ENCODE measurements around the gene DUSP28.

The DUSP28 gene

DNA sequence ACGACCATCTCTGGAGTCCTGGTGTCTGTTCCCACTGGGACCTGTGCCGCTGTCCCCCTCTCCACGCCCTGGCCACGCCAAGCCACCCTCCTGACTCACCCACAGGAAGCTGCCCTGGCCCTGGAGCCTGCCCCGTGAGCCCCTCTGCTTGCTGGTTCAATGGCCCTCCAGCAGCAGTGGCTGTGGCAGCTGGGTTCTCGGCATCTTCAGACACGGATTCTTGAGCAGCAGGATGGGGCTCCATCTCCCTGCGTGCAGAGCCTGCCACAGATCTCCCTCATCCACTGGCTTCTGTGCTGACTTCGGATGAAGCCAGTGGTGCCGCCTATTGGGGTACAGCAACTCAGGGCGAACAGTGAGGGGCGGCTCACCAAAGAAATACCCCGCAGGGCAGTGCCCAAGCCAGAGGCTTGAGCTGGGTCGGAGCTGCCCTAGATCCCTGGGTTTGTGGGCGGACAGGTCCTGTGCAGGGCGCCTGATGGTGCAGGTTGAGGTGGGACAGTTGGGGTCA, 40.3 kb downstream of the DUSP28 start:
- ChIA-PET CTCF (interaction anchor here (0.5 kb wide), 1 partner anchor 20 kb away, joined by 3 read pairs; no protein-coding TSS in a partner anchor), POLR2A (interaction anchor here (4.5 kb wide), 1 partner anchor 13 kb away, joined by 14 read pairs; the partner anchor contains the start of gene CAPN10)
- Histone ChIP-seq H3K36me3 (ENCODE audit: control insufficient read depth in 2 of 2, insufficient read depth in 1 of 2, low read length in 2 of 2) (peaks cover 0 to 51% of the 10 kb centered on the region in 2 experiments; a peak in 2 of 3 replicates), H3K9me3 (ENCODE audit: control insufficient read depth, insufficient read depth, low read depth, low read length) (no peaks in the 10 kb centered on the region), H3K27ac (ENCODE audit: extremely low read depth, low read depth, low read length) (no peak overlapping the region), H3K4me1 (ENCODE audit: control insufficient read depth, insufficient read depth, low read length) (no peaks in the 10 kb centered on the region; the same call in 1 of the 2 replicates), H3K4me3 (ENCODE audit: low read depth, low read length) (no peak overlapping the region)
- TF ChIP-seq ZNF521 (tag by site-specific recombination; IDR thresholded peaks at IDR 0.05) (no peak), ZNF266 (tag by site-specific recombination; IDR thresholded peaks at IDR 0.05; ENCODE audit: low read depth) (no peak), ZNF132 (tag by site-specific recombination; IDR thresholded peaks at IDR 0.05; ENCODE audit: borderline replicate concordance) (no peak), ZNF366 (tag by site-specific recombination; conservative IDR thresholded peaks at IDR 0.05) (no peak), ZNF214 (tag by site-specific recombination; IDR thresholded peaks at IDR 0.05; ENCODE audit: borderline replicate concordance) (no peak), ZNF324 (tag by site-specific recombination; IDR thresholded peaks at IDR 0.05) (no peak), OSR2 (tag by site-specific recombination; IDR thresholded peaks at IDR 0.05) (no peak), ZNF768 (tag by site-specific recombination; IDR thresholded peaks at IDR 0.05) (no peak), ZNF350 (tag by site-specific recombination; IDR thresholded peaks at IDR 0.05) (no peak)
- TF ChIP-seq, protein P1, sequence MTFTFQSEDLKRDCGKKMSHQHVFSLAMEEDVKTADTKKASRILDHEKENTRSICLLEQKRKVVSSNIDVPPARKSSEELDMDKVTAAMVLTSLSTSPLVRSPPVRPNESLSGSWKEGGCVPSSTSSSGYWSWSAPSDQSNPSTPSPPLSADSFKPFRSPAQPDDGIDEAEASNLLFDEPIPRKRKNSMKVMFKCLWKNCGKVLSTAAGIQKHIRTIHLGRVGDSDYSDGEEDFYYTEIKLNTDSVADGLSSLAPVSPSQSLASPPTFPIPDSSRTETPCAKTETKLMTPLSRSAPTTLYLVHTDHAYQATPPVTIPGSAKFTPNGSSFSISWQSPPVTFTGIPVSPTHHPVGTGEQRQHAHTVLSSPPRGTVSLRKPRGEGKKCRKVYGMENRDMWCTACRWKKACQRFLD (tag by site-specific recombination; IDR thresholded peaks at IDR 0.05), result no peak
- TF ChIP-seq, protein P2, sequence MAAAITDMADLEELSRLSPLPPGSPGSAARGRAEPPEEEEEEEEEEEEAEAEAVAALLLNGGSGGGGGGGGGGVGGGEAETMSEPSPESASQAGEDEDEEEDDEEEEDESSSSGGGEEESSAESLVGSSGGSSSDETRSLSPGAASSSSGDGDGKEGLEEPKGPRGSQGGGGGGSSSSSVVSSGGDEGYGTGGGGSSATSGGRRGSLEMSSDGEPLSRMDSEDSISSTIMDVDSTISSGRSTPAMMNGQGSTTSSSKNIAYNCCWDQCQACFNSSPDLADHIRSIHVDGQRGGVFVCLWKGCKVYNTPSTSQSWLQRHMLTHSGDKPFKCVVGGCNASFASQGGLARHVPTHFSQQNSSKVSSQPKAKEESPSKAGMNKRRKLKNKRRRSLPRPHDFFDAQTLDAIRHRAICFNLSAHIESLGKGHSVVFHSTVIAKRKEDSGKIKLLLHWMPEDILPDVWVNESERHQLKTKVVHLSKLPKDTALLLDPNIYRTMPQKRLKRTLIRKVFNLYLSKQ (tag by site-specific recombination; IDR thresholded peaks at IDR 0.05; ENCODE audit: borderline replicate concordance), result no peak
- TF ChIP-seq, protein P3, sequence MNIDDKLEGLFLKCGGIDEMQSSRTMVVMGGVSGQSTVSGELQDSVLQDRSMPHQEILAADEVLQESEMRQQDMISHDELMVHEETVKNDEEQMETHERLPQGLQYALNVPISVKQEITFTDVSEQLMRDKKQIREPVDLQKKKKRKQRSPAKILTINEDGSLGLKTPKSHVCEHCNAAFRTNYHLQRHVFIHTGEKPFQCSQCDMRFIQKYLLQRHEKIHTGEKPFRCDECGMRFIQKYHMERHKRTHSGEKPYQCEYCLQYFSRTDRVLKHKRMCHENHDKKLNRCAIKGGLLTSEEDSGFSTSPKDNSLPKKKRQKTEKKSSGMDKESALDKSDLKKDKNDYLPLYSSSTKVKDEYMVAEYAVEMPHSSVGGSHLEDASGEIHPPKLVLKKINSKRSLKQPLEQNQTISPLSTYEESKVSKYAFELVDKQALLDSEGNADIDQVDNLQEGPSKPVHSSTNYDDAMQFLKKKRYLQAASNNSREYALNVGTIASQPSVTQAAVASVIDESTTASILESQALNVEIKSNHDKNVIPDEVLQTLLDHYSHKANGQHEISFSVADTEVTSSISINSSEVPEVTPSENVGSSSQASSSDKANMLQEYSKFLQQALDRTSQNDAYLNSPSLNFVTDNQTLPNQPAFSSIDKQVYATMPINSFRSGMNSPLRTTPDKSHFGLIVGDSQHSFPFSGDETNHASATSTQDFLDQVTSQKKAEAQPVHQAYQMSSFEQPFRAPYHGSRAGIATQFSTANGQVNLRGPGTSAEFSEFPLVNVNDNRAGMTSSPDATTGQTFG (tag by site-specific recombination; IDR thresholded peaks at IDR 0.05; ENCODE audit: borderline replicate concordance), result no peak

DNA sequence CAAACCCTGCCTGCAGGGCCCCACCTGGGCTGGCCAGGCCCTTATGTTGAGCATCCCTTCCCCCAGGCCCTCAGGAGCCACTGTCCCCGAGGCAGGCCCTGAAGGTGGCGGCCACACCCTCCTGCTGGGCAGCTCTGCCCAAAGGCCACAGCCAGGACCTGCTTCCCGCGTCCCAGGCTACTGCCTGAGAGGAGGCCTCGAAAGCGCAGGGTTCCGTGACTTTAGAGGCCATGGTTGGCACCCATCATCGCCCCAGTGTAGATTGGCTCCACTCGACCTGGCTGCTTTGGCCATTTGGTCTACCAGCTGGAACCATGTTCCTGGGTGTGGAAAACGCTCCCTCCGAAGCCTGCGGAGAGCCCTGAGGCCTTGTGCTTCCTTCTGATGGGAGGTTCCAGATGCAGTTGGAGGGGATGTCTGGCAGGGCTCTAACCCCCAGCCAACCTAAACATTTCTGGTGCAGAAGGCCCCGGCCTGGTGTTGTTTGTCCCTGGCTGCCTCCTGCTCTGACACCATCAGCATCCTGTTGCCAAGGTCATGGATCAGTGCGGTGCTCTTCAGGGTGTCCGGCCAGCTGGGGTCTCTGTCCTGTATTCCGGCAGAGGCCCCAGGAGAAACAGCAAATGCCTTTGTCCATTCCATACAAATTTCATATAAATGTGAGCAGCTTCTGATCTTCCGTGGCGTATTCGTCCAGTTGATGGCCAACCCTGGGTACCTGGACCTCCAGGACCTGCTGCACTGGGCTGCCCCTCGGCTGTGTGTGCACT, 41.1 kb downstream of the DUSP28 start:
- Histone ChIP-seq H3K36me3 (ENCODE audit: control insufficient read depth in 2 of 2, insufficient read depth in 1 of 2, low read length in 2 of 2) (peaks cover 0 to 44% of the 10 kb centered on the region in 2 experiments; a peak in 2 of 3 replicates), H3K4me1 (ENCODE audit: control insufficient read depth, insufficient read depth, low read length) (no peaks in the 10 kb centered on the region; the same call in 1 of the 2 replicates), H3K4me3 (ENCODE audit: low read depth, low read length) (no peak overlapping the region), H3K27ac (ENCODE audit: extremely low read depth, low read depth, low read length) (no peak overlapping the region), H3K9me3 (ENCODE audit: control insufficient read depth, insufficient read depth, low read depth, low read length) (no peaks in the 10 kb centered on the region)
- ChIA-PET CTCF (no interaction called here), POLR2A (interaction anchor here (4.5 kb wide), 1 partner anchor 14 kb away, joined by 14 read pairs; the partner anchor contains the start of gene CAPN10)
- TF ChIP-seq ZNF677 (tag by site-specific recombination; IDR thresholded peaks at IDR 0.05) (no peak), ZNF23 (tag by site-specific recombination; IDR thresholded peaks at IDR 0.05; ENCODE audit: borderline replicate concordance) (no peak), ZNF214 (tag by site-specific recombination; IDR thresholded peaks at IDR 0.05; ENCODE audit: borderline replicate concordance) (no peak), MEIS1 (CRISPR knock-in tag; IDR thresholded peaks at IDR 0.05; ENCODE audit: borderline replicate concordance) (no peak), ZBTB17 (tag by site-specific recombination; IDR thresholded peaks at IDR 0.05) (no peak), YY1 (tag by site-specific recombination; IDR thresholded peaks at IDR 0.05) (no peak)

Data from HEK293 (cell line).